ENCODE measurements around the gene SHISA5. TPM values are rescaled to one million over a fixed set of nuclear protein-coding genes. Genes with fewer than 3 reads are reported as not detected.

SHISA5 gene
- total and polyA plus RNA-seq, 2 of the 4 experiments (the other 2 are of a cell fraction), result 82.3 to 162 TPM

DNA sequence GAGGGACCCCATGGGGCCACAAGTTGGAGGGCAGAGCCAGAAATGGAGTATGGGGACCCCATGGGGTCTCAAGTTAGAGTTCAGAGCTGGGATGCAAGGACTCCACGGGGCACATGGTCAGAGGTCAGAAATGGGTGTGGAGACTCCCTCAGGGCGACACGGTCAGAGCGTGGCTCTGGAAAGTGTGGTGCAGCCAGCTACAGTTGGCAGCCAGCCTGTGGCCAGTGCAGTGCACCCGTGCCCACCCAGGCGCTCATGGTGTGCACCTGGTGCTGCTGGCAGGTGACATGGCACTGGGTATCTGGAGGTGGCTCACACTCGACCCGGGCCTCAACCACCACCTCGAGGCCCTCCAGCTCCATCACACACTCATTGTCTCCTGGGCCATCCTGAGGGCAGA, 85.3 kb downstream of the SHISA5 start:
- dilution Hi-C loops (cut with HindIII; ENCODE audit: low sequenced_read_pairs, unreplicated experiment), result no loop called here
- ATAC-seq (ENCODE audit: low read depth) (no peak), DNase-seq (no peak)
- no peak overlapping the region for H3K14ac ChIP-seq (replicated peaks; ENCODE audit: low read depth, low read length)
- in situ Hi-C loops (cut with MboI; ENCODE audit: low sequenced_read_pairs), result no loop called here
- no peak overlapping the region for H4K8ac ChIP-seq (ENCODE audit: low read depth in 2 of 2, low read length in 2 of 2)
- H2BK20ac ChIP-seq (ENCODE audit: low read depth, low read length), result no peak overlapping the region
- no peak overlapping the region for H3K4me2 ChIP-seq (ENCODE audit: low read depth, low read length)
- no peak overlapping the region for H3K4ac ChIP-seq (ENCODE audit: low read depth, low read length)
- CTCF ChIA-PET, result interaction anchor here (1.3 kb wide), 1 partner anchor 17 kb away, joined by 4 read pairs; no protein-coding TSS in a partner anchor
- H3K56ac ChIP-seq (ENCODE audit: extremely low read depth, insufficient read depth, low read length), result no peak overlapping the region
- no peaks in the 10 kb centered on the region for H3K27me3 ChIP-seq (ENCODE audit: control insufficient read depth, insufficient read depth, low read length)
- no peak overlapping the region for H2AK9ac ChIP-seq (replicated peaks; ENCODE audit: low read depth, low read length, poor library complexity)
- no TSS peak for BruUV-seq (replicated peaks)
- 95% methylated on average over 7 of the region's 9 CpGs; no CpG with 5 or more reads in 1 of the 2 experiments for WGBS, 2 experiments (ENCODE audit: extremely low coverage in 2 of 2, insufficient read length in 1 of 2)
- intact Hi-C loops (cut with micrococcal nuclease), result no loop called here
- no peaks in the 10 kb centered on the region; the same call in 1 of the 2 replicates for H4K20me1 ChIP-seq (ENCODE audit: insufficient read depth, low read length)
- H3K4me1 ChIP-seq (ENCODE audit: control insufficient read depth, insufficient read depth, low read length), result no peaks in the 10 kb centered on the region
- no peak overlapping the region for H2BK15ac ChIP-seq (ENCODE audit: low read depth, low read length)
- H2AK5ac ChIP-seq (ENCODE audit: low read depth, low read length), result no peak overlapping the region
- peaks cover 4 to 19% of the 10 kb centered on the region in 2 experiments; a peak in 3 of 4 replicates for H3K79me1 ChIP-seq (ENCODE audit: low read depth in 1 of 2, low read length in 2 of 2)
- no peak overlapping the region for H4K5ac ChIP-seq (ENCODE audit: low read depth, low read length)
- no peak overlapping the region for H3K27ac ChIP-seq (ENCODE audit: insufficient read depth, low read length)
- peaks cover 47% of the 10 kb centered on the region for H3K36me3 ChIP-seq (ENCODE audit: control insufficient read depth, insufficient read depth, low read length)
- H3K18ac ChIP-seq (ENCODE audit: low read depth, low read length), result no peak overlapping the region
- H3K9me1 ChIP-seq (ENCODE audit: insufficient read depth, low read length), result no peaks in the 10 kb centered on the region
- POLR2A ChIA-PET (ENCODE audit: unreplicated experiment), result no interaction called here
- TF ChIP-seq RCOR1 (IDR thresholded peaks at IDR 0.05; ENCODE audit: insufficient replicate concordance, low read length) (no peak), ELK1 (IDR thresholded peaks at IDR 0.05; ENCODE audit: borderline replicate concordance, low read depth, low read length) (no peak), NFE2L2 (IDR thresholded peaks at IDR 0.05; ENCODE audit: low read depth, low read length) (no peak), CHD1 (IDR thresholded peaks at IDR 0.05; ENCODE audit: low read depth, low read length) (no peak)
- no peak overlapping the region for H4K91ac ChIP-seq (ENCODE audit: insufficient read depth, low read depth, low read length)
- no peak overlapping the region for H2AFZ ChIP-seq (replicated peaks; ENCODE audit: low read length, poor library complexity)
- no peak overlapping the region for H3K23ac ChIP-seq (ENCODE audit: low read depth, low read length)
- H2BK5ac ChIP-seq (ENCODE audit: low read depth, low read length, poor library complexity, severe bottlenecking), result no peak overlapping the region
- H3K9ac ChIP-seq (ENCODE audit: low read depth, low read length), result no peak overlapping the region
- H3K4me3 ChIP-seq (ENCODE audit: insufficient read depth, low read depth, low read length), result no peak overlapping the region
- no peaks in the 10 kb centered on the region for H3K9me3 ChIP-seq (ENCODE audit: control insufficient read depth, insufficient read depth, low read length)
- no peak overlapping the region for H2BK120ac ChIP-seq (ENCODE audit: low read depth, low read length)
